Central memory CD8-positive, alpha-beta T cell (primary cell): ENCODE results near the gene IFI44L.

Experiments used
- ATAC-seq: fragments of 150-1000 bp; cut with Tn5 transposase; replicated peaks from 2 replicates; pipeline ENCODE4 v1.10.0; 2022; ENCODE audit warnings: mild to moderate bottlenecking, moderate FRiP score, moderate number of reproducible peaks; ENCODE audit not compliant: poor library complexity, severe bottlenecking; ENCODE audit errors: extremely low read depth
- DNase-seq, 2 donors: peaks; one replicate each; pipeline ENCODE4 v3.0.0; 2021; ENCODE audit warnings: low spot score in 2 of 2
- H3K27ac Mint-ChIP-seq: one replicate; pipeline ENCODE4 v1.8.0; 2022; ENCODE audit warnings: low read depth, mild to moderate bottlenecking, moderate library complexity, mixed read lengths
- H3K27me3 Mint-ChIP-seq: one replicate; pipeline ENCODE4 v1.8.0; 2022; ENCODE audit warnings: mixed read lengths
- H3K36me3 Mint-ChIP-seq: one replicate; pipeline ENCODE4 v1.8.0; 2022; ENCODE audit warnings: mild to moderate bottlenecking, moderate library complexity, mixed read lengths; ENCODE audit not compliant: insufficient read depth
- H3K4me1 Mint-ChIP-seq: one replicate; pipeline ENCODE4 v1.8.0; 2022; ENCODE audit warnings: mixed read lengths
- H3K4me3 Mint-ChIP-seq: one replicate; pipeline ENCODE4 v1.8.0; 2022; ENCODE audit warnings: mild to moderate bottlenecking, moderate library complexity, mixed read lengths
- H3K9me3 Mint-ChIP-seq: one replicate; pipeline ENCODE4 v1.8.0; 2022; ENCODE audit warnings: mixed read lengths

IFI44L gene

DNA sequence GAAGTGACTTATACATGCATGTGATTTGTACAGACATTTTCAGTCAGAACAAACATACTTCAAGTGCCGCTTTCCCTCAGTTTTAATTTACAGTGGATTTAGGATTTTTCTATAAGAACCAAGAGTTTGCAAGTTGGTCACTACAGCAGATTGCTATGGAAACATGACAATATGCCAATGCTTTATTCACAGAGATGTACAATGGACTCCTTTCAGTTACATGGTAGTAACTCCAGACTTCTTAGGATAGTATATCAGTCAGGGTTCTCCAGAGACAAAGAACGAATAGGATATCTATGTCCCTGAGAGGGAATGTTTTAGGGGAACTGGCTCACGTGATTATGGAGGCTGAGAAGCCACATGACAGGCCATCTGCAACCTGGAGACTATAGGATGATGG is 56.7 kb downstream of the IFI44L start:
- no peak for ATAC-seq
- Mint-ChIP-seq H3K4me3 (no peak overlapping the region), H3K4me1 (peaks cover 6% of the 10 kb centered on the region), H3K36me3 (no peaks in the 10 kb centered on the region), H3K27ac (no peak overlapping the region), H3K27me3 (no peaks in the 10 kb centered on the region), H3K9me3 (no peaks in the 10 kb centered on the region)
- DNase-seq, result no peak

DNA sequence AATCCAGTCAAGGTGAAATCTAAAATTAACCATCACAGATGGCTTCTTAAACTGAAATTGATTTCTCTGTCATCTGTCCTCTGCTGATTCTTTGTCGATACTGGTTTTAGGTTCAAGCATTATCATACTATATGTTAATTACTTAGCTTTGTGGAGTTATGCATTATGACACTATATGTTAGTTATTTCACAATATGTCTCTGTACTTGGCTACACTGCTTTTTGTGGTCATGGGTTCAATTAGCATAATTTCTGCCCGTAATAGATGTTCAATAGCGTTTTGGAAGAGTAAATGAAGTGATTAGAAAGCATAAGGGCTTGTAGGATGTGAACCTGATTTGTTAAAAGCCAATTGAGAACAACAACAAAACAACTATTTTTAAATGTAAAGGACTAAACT is 57.5 kb downstream of the IFI44L start:
- no peaks in the 10 kb centered on the region for H3K36me3 Mint-ChIP-seq
- H3K4me1 Mint-ChIP-seq, result peaks cover 6% of the 10 kb centered on the region
- DNase-seq, result no peak
- no peak overlapping the region for H3K4me3 Mint-ChIP-seq
- no peak overlapping the region for H3K27ac Mint-ChIP-seq
- H3K27me3 Mint-ChIP-seq, result no peaks in the 10 kb centered on the region
- no peak for ATAC-seq
- H3K9me3 Mint-ChIP-seq, result no peaks in the 10 kb centered on the region

DNA sequence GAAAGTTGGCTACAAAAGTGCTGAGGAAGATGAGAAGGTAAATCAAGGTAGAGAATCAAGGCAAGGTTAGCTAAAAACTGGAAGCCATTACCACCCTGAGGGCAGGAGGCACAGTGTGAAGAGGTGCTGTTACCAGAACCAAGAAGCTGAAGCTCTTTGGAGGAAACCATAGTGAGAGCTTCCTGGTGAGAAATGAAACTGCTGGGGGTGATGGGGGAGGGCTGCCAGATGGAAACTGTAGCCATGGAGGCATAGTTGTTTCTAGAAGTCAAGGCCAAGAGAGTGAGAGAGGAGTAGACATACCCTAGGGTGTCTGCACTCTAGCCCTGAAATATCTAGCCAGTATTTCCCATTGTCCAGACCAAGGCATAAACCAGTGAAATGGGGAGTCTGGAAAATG is 58.1 kb downstream of the IFI44L start:
- H3K4me1 Mint-ChIP-seq, result peaks cover 6% of the 10 kb centered on the region
- no peak overlapping the region for H3K4me3 Mint-ChIP-seq
- DNase-seq, result no peak
- H3K36me3 Mint-ChIP-seq, result no peaks in the 10 kb centered on the region
- no peak for ATAC-seq
- no peak overlapping the region for H3K27ac Mint-ChIP-seq
- no peaks in the 10 kb centered on the region for H3K27me3 Mint-ChIP-seq
- H3K9me3 Mint-ChIP-seq, result no peaks in the 10 kb centered on the region

DNA sequence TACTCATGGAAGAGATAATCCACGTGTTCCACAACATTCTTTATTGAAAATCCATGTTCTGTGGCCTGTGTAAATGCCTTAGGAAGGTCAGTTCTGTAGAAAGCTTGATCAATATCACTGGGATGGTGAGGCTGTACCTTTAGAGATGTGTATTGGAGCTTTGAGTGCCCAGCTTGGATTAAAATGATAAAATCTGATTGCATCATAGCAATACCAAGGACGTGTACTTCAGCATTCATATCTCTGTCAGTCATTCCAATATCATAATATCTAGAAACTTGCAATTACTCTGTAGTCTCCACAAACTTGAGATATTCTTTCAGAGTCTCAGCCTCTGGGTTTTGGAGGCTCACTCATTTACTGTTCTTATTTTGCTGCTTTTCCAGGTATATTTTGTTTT is 61.0 kb downstream of the IFI44L start:
- Mint-ChIP-seq H3K27ac (no peak overlapping the region), H3K4me1 (peaks cover 6% of the 10 kb centered on the region), H3K4me3 (no peak overlapping the region), H3K36me3 (peaks cover 2% of the 10 kb centered on the region), H3K27me3 (peaks cover 15% of the 10 kb centered on the region), H3K9me3 (no peaks in the 10 kb centered on the region)
- DNase-seq (no peak), ATAC-seq (no peak)

DNA sequence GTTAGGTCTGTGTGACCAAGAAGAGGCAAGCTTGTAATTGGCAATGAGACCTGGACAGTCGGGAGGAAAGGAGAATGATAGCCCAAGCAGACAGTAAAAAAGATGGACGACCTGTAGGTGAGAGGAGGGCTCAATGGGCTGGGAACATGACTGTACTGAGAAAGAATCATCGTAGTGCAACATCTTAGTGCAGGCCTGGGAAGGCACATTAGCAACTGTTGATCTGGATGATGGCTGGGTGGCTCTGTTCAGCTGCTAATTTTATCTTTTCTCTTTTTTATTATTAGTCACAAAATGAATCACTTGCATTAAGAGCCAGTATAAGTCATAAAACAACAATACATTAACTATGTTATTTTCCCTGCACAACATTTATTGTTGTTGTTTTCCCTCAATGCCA is 62.2 kb downstream of the IFI44L start:
- peaks cover 15% of the 10 kb centered on the region for H3K27me3 Mint-ChIP-seq
- ATAC-seq (no peak), DNase-seq (no peak)
- H3K27ac Mint-ChIP-seq, result no peak overlapping the region
- H3K4me3 Mint-ChIP-seq, result no peak overlapping the region
- peaks cover 2% of the 10 kb centered on the region for H3K36me3 Mint-ChIP-seq
- peaks cover 6% of the 10 kb centered on the region for H3K4me1 Mint-ChIP-seq
- no peaks in the 10 kb centered on the region for H3K9me3 Mint-ChIP-seq

DNA sequence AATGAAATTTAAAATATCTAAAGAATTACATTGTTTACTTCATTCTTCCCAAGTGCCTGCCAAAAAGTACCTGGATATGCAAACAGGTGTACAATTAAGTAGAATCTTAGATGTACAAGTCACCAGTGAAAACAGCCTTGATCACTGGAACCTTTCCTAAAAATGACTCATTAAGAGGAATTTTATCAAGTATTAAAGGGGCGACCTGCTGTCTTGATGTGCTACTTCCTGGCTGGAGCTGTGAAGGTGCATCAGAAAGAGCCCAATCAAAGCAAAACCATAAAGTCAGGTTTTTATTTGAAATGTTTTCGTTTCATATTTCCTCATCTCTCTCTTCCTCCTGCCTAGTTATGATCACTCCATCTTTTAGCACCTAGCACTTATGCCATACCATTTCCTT is 62.8 kb downstream of the IFI44L start:
- peaks cover 15% of the 10 kb centered on the region for H3K27me3 Mint-ChIP-seq
- no peaks in the 10 kb centered on the region for H3K9me3 Mint-ChIP-seq
- no peak for DNase-seq
- H3K27ac Mint-ChIP-seq, result no peak overlapping the region
- peaks cover 3% of the 10 kb centered on the region for H3K4me1 Mint-ChIP-seq
- ATAC-seq, result no peak
- H3K36me3 Mint-ChIP-seq, result peaks cover 2% of the 10 kb centered on the region
- no peak overlapping the region for H3K4me3 Mint-ChIP-seq

DNA sequence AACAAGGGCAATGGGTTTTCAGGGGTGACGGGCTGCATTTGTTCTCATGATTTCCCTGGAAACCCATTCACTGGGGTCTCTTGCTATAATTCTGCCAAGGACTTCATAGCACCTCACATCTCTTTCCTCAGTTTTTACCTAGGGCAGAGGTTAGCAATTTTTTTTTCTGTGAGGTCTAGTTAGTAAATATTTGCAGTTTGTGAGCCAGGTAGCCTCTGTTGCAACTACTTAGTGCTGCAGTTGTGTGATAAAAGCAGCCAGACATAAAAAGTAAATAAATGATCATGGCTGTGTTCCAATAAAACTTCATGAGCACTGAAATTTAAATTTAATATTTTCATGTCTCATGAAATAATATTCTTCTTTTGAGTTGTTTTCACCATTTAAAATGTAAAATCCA is 67.1 kb downstream of the IFI44L start:
- no peak overlapping the region for H3K4me3 Mint-ChIP-seq
- ATAC-seq, result no peak

DNA sequence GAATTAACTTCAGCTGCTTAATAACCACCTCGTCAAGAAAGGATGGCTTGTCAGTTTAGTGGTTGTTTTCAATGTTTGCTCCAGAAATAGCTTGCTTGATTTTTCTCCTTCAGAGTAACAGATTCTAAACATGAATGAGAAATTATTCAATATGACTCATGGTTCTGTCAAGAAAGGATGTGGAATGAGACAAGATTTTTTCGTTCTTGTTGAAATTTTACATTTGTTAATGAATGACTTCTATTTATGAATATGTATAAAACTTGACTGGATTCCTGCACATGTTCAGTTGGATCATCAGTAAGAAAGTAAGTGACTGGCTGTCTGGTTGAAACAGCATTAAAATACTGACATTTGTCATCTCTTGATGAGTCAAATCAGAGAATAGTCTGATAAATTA is 67.7 kb downstream of the IFI44L start:
- Mint-ChIP-seq H3K36me3 (peaks cover 2% of the 10 kb centered on the region), H3K27ac (no peak overlapping the region), H3K27me3 (peaks cover 15% of the 10 kb centered on the region), H3K9me3 (no peaks in the 10 kb centered on the region), H3K4me1 (no peaks in the 10 kb centered on the region), H3K4me3 (no peak overlapping the region)
- no peak for ATAC-seq
- no peak for DNase-seq

More for the DNA sequence above, 67.1 kb downstream of the IFI44L start:
- Mint-ChIP-seq H3K9me3 (no peaks in the 10 kb centered on the region), H3K4me1 (no peaks in the 10 kb centered on the region), H3K36me3 (peaks cover 2% of the 10 kb centered on the region), H3K27me3 (peaks cover 15% of the 10 kb centered on the region), H3K27ac (no peak overlapping the region)
- DNase-seq, result no peak

DNA sequence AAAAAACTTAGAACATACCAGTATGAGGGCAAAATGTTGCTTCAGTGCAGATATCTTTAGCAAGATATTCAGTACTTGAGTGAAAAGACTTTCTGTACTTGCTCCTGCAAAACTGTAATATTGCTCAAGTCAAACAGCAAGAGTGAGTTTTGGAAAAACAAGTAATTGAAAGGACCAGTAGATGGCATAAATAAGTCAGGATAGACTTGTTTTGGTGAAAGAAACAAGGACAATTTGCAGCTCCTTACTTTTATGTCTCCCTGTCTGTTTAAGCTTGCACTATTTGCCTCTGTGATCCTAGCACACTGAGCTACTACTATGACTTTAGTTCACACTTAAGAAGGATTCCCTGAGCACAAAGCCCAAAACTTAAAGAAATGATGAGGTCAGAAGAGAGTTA is 68.4 kb downstream of the IFI44L start:
- ATAC-seq, result no peak
- Mint-ChIP-seq H3K9me3 (no peaks in the 10 kb centered on the region), H3K27ac (no peak overlapping the region), H3K4me1 (no peaks in the 10 kb centered on the region), H3K27me3 (peaks cover 13% of the 10 kb centered on the region), H3K36me3 (peaks cover 1% of the 10 kb centered on the region), H3K4me3 (no peak overlapping the region)
- no peak for DNase-seq

DNA sequence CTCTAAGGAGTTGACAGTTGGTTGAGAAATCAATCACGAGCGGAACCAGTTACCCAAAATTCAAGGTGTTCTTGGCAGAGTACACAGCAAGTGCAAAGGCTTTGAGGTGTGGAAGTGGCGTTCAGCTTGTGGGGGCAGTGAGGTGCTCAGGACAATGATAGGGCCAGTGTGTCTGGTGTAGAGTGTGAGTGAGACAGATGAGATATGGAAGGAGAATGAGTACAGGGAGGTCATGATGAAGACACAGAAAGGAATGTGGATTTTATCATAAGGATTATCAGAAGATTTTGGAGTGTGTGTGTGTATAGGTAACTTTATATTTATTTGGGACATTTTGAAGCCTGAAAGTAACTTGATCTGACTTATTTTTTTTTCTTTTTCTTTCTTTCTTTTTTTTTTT is 70.3 kb downstream of the IFI44L start:
- Mint-ChIP-seq H3K9me3 (no peaks in the 10 kb centered on the region), H3K4me3 (no peak overlapping the region), H3K27me3 (no peaks in the 10 kb centered on the region), H3K36me3 (no peaks in the 10 kb centered on the region), H3K27ac (no peak overlapping the region), H3K4me1 (no peaks in the 10 kb centered on the region)
- DNase-seq (no peak), ATAC-seq (no peak)

DNA sequence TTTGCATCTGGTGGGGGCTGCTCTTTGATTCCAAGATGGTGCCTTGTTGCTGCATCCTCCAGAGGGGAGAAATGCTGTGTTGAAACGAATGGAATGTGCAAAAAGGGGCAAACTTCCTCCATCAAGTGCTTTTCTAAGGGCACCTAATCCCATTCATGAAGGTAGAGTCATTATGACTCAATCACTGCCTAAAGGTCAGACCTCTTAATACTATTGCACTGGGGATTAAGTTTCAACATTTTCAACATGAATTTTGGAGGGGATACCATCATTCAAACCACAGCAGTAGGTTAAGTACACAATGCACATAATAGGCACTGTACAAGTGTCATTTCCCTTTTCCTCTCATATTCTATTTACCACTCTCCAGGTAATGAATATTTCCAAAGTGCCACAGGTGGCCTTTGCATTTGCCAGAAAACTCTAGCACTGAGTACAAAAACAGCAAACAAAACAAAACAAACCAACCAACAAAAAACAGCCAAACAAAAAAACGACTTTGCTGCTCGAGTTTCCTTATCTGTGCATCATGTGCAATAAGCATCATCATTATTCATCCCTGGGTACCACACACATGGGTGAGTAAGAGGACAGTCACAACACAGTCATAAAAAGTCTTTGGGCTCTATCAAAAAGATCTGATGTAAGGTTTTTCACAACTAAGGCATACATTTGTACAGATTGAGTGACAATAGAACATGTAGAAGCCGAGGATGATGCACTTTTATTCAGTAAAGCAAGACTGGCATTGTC is 71.9 kb downstream of the IFI44L start:
- H3K27me3 Mint-ChIP-seq, result no peaks in the 10 kb centered on the region
- no peak overlapping the region for H3K27ac Mint-ChIP-seq
- H3K36me3 Mint-ChIP-seq, result peaks cover 1% of the 10 kb centered on the region
- no peaks in the 10 kb centered on the region for H3K4me1 Mint-ChIP-seq
- no peak overlapping the region for H3K4me3 Mint-ChIP-seq
- DNase-seq (no peak), ATAC-seq (no peak)
- H3K9me3 Mint-ChIP-seq, result no peaks in the 10 kb centered on the region
